ENCODE results near the gene TMSB10.
"Not testable (repeated sequence)": the region's sequence is repeated elsewhere in the genome, so short reads cannot be mapped to it uniquely, and the experiment has no call there.

TMSB10 gene

GRCh38 chr2:84905181-84906107 is at the start of gene TMSB10:
Gene TMSB10 (plus strand): TSS chr2:84905656.
- peak in 3 of 4 experiments; percentile 80 to 93 (median 83) for DNase-seq (ENCODE audit: low read depth in 4 of 4, low spot score in 1 of 4)

GRCh38 chr2:84855731-84856130 is 49.7 kb upstream of the TMSB10 start:
- DNase-seq (ENCODE audit: low read depth in 4 of 4, low spot score in 1 of 4), result no peak

DNA sequence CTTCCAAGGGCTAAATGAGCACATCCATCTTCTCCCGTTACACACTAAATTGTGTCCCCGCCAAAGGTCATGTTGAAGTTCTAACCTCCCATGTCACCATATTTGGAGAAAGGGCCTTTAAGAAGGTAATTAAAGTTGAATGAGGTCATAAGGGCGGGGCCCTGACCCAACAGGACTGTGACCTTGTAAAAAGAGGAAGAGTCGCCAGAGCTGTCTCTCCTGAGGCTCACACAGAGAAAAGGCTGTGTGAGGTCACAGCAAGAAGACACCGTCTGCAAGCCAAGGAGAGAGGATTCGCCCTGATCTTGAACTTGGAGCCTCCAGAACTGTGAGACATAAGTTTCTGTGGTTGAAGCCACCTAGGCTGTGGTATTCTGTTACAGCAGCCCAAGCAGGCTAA is 48.7 kb upstream of the TMSB10 start:
- DNase-seq (ENCODE audit: low read depth in 4 of 4, low spot score in 1 of 4), result no peak

- no peak for DNase-seq (ENCODE audit: low read depth in 4 of 4, low spot score in 1 of 4)
Observed at GRCh38 chr2:84857566-84857965, 47.9 kb upstream of the TMSB10 start.

- no peak for DNase-seq (ENCODE audit: low read depth in 4 of 4, low spot score in 1 of 4)
Observed at GRCh38 chr2:84858123-84858522, 47.3 kb upstream of the TMSB10 start.

- DNase-seq (ENCODE audit: low read depth in 4 of 4, low spot score in 1 of 4), result no peak
Observed at GRCh38 chr2:84858937-84859336, 46.5 kb upstream of the TMSB10 start.

DNA sequence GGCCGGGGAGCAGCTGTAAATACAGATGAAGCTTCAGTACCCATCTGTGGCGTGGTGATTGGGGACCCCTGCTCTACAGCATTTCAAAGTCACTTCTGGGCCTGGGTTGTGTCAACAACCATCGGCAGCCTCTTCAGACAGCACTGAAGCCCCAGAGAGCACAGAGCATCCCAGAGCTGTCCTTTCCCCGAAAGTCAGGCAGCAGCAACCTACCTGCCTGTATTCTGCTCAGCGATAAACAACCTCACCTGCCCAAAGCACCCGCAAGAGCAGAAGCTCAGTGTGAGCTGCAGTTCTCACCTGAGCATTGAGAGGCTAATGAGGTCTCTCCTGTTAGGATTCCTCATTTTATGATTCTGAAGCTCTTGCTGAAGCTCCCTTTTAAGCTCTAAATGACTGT is 43.9 kb upstream of the TMSB10 start:
- DNase-seq (ENCODE audit: low read depth in 4 of 4, low spot score in 1 of 4), result no peak

- DNase-seq (ENCODE audit: low read depth in 4 of 4, low spot score in 1 of 4), result no peak
Observed at GRCh38 chr2:84862006-84862405, 43.5 kb upstream of the TMSB10 start.

- no peak for DNase-seq (ENCODE audit: low read depth in 4 of 4, low spot score in 1 of 4)
Observed at GRCh38 chr2:84865181-84865783, 40.2 kb upstream of the TMSB10 start.

GRCh38 chr2:84866122-84866521 is 39.3 kb upstream of the TMSB10 start:
- DNase-seq (ENCODE audit: low read depth in 4 of 4, low spot score in 1 of 4), result no peak

DNA sequence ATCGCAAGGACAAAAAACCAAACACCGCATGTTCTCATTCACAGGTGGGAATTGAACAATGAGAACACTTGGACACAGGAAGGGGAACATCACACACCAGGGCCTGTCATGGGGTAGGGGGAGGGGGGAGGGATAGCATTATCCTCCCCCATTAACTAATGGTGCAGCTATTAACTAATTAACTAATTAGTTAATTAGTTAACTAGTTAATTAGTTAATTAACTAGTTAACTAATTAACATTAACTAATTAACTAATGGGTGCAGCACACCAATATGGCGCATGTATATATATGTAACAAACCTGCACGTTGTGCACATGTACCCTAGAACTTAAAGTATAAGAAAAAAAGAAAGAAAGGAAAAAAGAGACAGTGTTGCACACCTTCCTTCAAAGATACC is 37.1 kb upstream of the TMSB10 start:
- not testable (repeated sequence) for DNase-seq (ENCODE audit: low read depth in 4 of 4, low spot score in 1 of 4)

DNA sequence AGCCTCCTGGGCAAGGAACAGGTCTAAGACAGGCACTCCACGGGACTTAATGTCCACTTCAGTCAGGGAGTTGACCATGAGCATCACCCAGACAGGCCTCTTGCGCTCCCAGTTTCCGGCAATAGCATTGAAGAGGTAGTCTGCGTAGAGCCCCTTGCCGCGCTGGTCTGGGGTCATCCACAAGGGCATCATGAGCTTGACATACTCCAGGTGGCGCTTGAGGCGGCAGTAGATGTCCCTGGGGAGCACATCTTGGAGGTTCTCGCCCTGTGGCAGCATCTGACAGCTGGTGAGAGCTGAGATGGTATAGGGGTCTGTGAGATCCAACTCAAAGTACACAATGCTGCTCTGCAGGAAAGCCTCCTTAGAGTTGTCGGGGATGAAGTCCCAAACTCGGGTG is 35.1 kb upstream of the TMSB10 start:
- no peak for DNase-seq (ENCODE audit: low read depth in 4 of 4, low spot score in 1 of 4)

DNA sequence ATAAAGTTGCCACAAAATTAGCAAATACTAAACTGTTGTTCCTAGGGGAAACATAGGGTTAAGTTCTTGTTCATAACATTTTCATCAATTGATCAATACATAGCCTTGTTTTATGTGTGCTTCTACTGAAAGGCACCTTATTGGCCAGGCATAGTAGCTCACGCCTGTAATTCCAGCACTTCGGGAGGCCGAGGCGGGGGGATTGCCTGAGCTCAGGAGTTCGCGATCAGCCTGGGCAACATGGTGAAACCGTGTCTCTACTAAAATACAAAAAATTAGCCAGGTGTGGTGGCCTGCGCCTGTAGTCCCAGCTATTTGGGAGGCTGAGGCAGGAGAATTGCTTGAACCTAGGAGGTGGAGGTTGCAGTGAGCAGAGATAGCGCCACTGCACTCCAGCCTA is 32.8 kb upstream of the TMSB10 start:
- not testable (repeated sequence) for DNase-seq (ENCODE audit: low read depth in 4 of 4, low spot score in 1 of 4)

DNA sequence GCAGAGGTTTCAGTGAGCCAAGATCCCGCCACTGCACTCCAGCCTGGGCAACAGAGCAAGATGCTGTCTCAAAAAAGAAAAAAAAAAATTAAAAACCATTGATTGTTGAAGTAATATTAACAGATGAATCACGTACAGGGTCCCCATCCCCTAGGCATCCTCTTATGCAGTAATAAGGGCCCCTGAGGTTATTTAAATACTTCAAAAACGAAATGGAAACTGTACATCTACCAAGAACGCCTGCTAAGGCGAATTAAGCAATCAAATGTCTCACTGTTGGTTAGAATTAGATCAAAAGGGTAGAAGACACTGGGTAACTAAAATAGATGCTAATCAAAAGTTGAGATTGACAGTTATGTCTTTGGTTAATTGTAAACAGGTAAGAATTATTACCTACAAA is 32.1 kb upstream of the TMSB10 start:
- DNase-seq (ENCODE audit: low read depth in 4 of 4, low spot score in 1 of 4), result no peak

GRCh38 chr2:84874381-84875212 is 30.9 kb upstream of the TMSB10 start:
- no peak for DNase-seq (ENCODE audit: low read depth in 4 of 4, low spot score in 1 of 4)

- DNase-seq (ENCODE audit: low read depth in 4 of 4, low spot score in 1 of 4), result no peak
Observed at GRCh38 chr2:84875213-84875560, 30.3 kb upstream of the TMSB10 start.

- DNase-seq (ENCODE audit: low read depth in 4 of 4, low spot score in 1 of 4), result not testable (repeated sequence)
Observed at GRCh38 chr2:84875619-84876018, 29.8 kb upstream of the TMSB10 start.

- DNase-seq (ENCODE audit: low read depth in 4 of 4, low spot score in 1 of 4), result no peak
Observed at GRCh38 chr2:84876369-84876768, 29.1 kb upstream of the TMSB10 start.

DNA sequence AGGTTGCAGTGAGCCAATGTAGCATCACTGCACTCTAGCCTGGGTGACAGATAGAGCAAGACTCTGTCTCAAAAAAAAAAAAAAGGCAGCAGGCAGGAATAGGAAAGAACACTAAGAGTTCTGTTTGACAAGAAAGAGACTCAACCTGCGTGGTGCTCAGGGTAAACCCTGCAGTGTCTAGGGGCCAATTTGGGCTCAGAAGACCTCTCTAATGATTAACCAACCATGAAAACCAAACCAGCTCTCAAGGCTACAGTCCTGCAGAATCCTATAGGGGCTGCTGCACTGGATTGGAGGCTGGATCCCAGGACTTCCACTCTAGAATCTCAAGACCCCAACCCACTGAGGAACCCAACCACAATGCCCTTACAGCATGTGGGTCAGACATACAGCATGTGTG is 27.0 kb upstream of the TMSB10 start:
- DNase-seq (ENCODE audit: low read depth in 4 of 4, low spot score in 1 of 4), result no peak

- DNase-seq (ENCODE audit: low read depth in 4 of 4, low spot score in 1 of 4), result no peak
Observed at GRCh38 chr2:84878896-84879583, 26.4 kb upstream of the TMSB10 start.

All from stimulated activated CD4-positive, alpha-beta T cell treated with anti-CD3 and anti-CD28 coated beads, Interleukin-1b, Interleukin-23, amount 100 ng/mL, for 24 hours (primary cell).